ENCODE results near the gene EYA2.

Gene EYA2

GRCh38 chr20:46900086-46900485, 5.4 kb downstream of the EYA2 start:
- DNase-seq (ENCODE audit: low read depth in 2 of 2) = no peak
- no peak overlapping the region for H3K4me3 ChIP-seq (replicated peaks in 1 of 2; ENCODE audit: low read depth in 2 of 2, low read length in 2 of 2)
- TF ChIP-seq CTCF (IDR thresholded peaks at IDR 0.05; ENCODE audit: low read depth, low read length) = no peak

DNA sequence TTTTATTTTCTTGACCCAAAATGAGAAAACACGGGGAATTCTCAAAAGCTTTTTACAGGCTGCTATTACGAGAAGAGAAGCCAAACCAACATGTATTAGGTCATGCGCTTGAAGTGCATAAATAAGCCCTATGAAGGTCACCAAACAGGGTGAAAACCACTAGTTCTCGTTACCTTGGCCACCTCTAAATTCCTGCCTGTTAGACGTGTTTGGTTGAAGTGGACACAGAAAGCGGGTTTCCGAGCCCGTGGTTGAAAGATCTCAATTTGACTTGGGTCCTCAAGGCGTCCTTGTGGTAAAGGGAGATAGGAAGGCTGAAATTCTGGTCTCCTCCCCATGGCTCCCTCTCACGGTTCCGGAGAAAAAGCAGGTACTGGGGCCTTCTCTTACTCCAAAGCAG, 6.2 kb downstream of the EYA2 start:
- no peak for TF ChIP-seq CTCF (IDR thresholded peaks at IDR 0.05; ENCODE audit: low read depth, low read length)
- no peak for DNase-seq (ENCODE audit: low read depth in 2 of 2)
- no peak overlapping the region for H3K4me3 ChIP-seq (replicated peaks in 1 of 2; ENCODE audit: low read depth in 2 of 2, low read length in 2 of 2)

GRCh38 chr20:46901638-46902037, 7.0 kb downstream of the EYA2 start:
- TF ChIP-seq CTCF (IDR thresholded peaks at IDR 0.05; ENCODE audit: low read depth, low read length) = no peak

GRCh38 chr20:46903256-46903655, 8.6 kb downstream of the EYA2 start:
- H3K4me3 ChIP-seq (replicated peaks in 1 of 2; ENCODE audit: low read depth in 2 of 2, low read length in 2 of 2) = no peak overlapping the region
- no peak for TF ChIP-seq CTCF (IDR thresholded peaks at IDR 0.05; ENCODE audit: low read depth, low read length)
- DNase-seq (ENCODE audit: low read depth in 2 of 2) = no peak

More at GRCh38 chr20:46901638-46902037, 7.0 kb downstream of the EYA2 start:
- H3K4me3 ChIP-seq (replicated peaks in 1 of 2; ENCODE audit: low read depth in 2 of 2, low read length in 2 of 2) = no peak overlapping the region
- DNase-seq (ENCODE audit: low read depth in 2 of 2) = no peak

DNA sequence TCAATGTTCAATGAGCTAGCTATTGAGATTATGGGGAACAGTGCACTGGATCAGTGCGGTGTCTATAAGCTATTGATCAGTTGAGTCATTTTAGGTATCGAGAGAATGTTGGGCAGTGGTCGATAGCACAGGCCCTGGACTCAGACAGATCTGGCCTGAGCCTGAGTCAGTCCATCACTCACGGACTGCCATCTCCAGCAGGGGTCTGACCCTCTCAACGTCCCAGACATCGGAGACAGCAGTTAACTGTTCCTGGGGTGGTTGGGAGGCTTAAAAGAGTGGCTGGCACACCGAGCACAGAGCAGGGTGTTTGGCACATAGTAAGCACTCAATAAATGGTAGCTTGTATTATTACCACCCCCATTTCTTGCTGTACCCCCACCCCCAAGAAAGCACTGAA, 9.3 kb downstream of the EYA2 start:
- no peak for DNase-seq (ENCODE audit: low read depth in 2 of 2)
- TF ChIP-seq CTCF (IDR thresholded peaks at IDR 0.05; ENCODE audit: low read depth, low read length) = no peak
- H3K4me3 ChIP-seq (replicated peaks in 1 of 2; ENCODE audit: low read depth in 2 of 2, low read length in 2 of 2) = no peak overlapping the region

DNA sequence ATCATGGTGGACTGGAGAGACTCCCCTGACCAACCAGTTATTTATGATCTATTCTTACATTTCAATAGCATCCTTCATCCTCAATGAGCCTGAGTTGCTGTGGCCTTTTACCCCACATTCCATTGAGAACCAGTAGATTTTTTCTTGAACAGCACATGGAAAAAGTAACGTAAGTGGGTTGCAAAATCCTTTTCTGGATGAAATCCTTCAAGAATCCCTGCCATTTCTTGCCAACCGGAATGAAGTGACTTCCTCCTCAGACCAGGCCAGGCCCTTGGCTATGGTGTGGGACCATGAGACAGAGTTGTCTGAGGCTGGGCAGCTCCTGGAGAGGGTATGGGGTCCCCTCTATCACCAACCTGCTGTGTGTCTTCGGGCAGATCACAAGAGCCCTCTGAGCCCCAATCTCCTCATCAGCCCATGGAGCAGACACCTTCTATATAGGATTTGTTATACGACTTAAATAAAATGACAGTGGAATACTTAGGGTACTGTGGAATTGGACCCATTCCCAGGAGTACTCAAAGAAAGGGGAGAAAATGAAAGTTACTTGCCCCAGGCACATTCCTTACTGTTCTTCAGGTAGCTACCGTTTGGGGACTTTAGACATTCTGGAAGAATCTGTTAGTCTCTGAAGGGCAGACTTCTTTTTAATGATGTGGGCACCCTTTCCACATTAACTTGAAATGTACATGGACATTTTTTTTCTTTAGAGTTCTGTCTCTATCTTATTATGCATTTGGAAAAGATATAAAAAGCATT, 10.9 kb downstream of the EYA2 start:
- H3K4me3 ChIP-seq (replicated peaks in 1 of 2; ENCODE audit: low read depth in 2 of 2, low read length in 2 of 2) = no peak overlapping the region
- DNase-seq (ENCODE audit: low read depth in 2 of 2) = peak in 1 of 2 donors; percentile 20
- no peak for TF ChIP-seq CTCF (IDR thresholded peaks at IDR 0.05; ENCODE audit: low read depth, low read length)
